Gastroesophageal sphincter (tissue), 3 donors: ENCODE data around the gene C19orf47.

Source experiments
- EP300 ChIP-seq: sonication (generic); formaldehyde crosslinking; IDR thresholded peaks from one replicate; pipeline ENCODE4 v1.6.1; 2017; ENCODE audit warnings: antibody characterized with exemption, mild to moderate bottlenecking
- POLR2A ChIP-seq, 2 donors: fragments of 450-650 bp; IDR thresholded peaks; one replicate each; pipeline ENCODE4 v1.6.1; 2017; ENCODE audit warnings: antibody characterized with exemption in 2 of 2, mild to moderate bottlenecking in 2 of 2, moderate library complexity in 1 of 2
- TF ChIP-seq, protein P1 (sequence below), 4 experiments: fragments of 200-600 bp in 2 of 4; fragments of 450-650 bp in 2 of 4; sonication (generic) in 1 of 4; IDR thresholded peaks; one replicate each; pipeline ENCODE4 v1.5.1; 2017 to 2019; ENCODE audit warnings: antibody characterized with exemption in 4 of 4, mild to moderate bottlenecking in 2 of 4, moderate library complexity in 2 of 4

- no peak for TF ChIP-seq EP300
- TF ChIP-seq, protein P1, sequence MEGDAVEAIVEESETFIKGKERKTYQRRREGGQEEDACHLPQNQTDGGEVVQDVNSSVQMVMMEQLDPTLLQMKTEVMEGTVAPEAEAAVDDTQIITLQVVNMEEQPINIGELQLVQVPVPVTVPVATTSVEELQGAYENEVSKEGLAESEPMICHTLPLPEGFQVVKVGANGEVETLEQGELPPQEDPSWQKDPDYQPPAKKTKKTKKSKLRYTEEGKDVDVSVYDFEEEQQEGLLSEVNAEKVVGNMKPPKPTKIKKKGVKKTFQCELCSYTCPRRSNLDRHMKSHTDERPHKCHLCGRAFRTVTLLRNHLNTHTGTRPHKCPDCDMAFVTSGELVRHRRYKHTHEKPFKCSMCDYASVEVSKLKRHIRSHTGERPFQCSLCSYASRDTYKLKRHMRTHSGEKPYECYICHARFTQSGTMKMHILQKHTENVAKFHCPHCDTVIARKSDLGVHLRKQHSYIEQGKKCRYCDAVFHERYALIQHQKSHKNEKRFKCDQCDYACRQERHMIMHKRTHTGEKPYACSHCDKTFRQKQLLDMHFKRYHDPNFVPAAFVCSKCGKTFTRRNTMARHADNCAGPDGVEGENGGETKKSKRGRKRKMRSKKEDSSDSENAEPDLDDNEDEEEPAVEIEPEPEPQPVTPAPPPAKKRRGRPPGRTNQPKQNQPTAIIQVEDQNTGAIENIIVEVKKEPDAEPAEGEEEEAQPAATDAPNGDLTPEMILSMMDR (IDR thresholded peaks at IDR 0.05), result no peak
- no peak for TF ChIP-seq POLR2A (IDR thresholded peaks at IDR 0.05)
These were observed 34.8 kb downstream of the C19orf47 start for GRCh38 chr19:40313229-40313983.
